Stimulated activated CD8-positive, alpha-beta memory T cell treated with anti-CD3 and anti-CD28 coated beads, Interleukin-2, amount 100 ng/mL, for 1 hour (primary cell): ENCODE measurements around the gene ADAMTS19.
"Not testable (repeated sequence)": the region's sequence is repeated elsewhere in the genome, so short reads cannot be mapped to it uniquely, and the experiment has no call there.

ENCODE experiments used
- DNase-seq, 2 donors: peaks; one replicate each; pipeline ENCODE4 v3.0.0-alpha.2; 2020; ENCODE audit warnings: low read depth in 2 of 2

ADAMTS19 gene

DNA sequence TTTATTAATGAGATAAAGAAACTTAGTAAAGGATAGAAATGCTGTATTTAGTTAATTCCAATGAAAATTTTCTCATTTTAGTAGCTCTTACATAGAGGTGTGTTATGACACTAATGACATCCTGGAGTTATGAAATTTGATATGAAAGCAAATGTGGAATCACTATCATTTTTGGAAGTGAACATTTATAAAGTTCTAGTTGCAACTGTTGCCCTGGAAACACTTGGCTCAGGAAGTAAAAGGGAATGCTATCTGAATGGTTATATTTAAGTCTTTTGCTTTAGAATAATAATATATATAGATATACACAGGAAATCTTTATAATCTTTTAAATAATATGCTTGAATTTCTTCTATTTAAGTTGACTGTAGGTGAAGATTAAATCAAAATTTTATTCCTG, 16.7 kb downstream of the ADAMTS19 start:
- no peak for DNase-seq

DNA sequence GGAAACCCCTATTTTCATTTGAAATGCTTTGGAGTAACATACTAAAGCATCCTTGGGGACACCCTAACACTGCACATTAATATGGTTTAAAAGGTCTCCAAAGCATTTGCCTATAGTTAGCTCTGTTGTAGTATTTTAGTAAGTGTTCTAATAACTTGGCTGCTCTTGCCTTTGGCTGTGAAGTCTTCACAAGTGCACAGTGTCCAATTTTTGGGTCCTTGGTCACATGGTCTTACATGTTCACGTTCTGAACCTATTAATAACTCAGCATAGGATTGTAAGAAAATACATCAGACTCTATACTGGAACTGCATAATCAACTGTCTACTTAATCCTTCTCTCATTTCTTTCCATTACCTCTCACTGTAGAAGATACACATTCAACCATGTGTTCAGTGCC, 17.4 kb downstream of the ADAMTS19 start:
- DNase-seq: no peak

DNA sequence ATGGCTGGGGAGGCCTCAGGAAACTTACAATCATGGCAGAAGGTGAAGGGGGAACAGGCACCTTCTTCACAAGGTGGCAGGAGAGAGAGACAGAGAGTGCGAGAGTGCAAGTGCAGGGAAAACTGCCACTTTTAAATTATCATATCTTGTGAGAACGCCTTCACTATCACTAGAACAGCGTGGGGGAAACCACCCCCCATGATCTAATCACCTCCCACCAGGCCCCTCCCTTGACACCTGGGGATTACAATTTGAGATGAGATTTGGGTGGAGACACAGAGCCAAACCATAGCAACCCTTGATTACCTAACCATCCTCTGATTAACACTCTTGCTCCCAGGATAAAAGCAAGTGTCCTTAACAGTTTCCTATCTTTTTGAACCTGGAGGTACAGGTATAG, 21.1 kb downstream of the ADAMTS19 start:
- DNase-seq: no peak

DNA sequence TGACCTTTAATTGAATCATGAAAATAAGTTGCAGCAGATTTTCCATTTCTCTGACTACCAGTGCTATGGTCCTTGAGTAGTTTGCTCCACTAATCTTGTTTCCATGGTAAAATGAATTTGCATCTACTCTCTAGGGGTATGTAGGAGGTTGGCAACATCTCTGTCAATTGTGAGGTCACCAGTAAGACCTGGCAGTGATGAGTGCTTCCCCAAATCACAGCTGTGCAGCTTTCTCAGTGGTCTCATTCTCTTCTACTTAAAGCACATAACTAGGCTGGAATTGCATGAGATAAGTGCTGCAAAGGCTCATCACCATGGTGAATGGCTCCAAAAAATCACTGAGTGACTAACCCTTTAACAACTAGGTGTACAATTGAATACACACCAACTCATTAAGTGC, 36.3 kb downstream of the ADAMTS19 start:
- DNase-seq: no peak

DNA sequence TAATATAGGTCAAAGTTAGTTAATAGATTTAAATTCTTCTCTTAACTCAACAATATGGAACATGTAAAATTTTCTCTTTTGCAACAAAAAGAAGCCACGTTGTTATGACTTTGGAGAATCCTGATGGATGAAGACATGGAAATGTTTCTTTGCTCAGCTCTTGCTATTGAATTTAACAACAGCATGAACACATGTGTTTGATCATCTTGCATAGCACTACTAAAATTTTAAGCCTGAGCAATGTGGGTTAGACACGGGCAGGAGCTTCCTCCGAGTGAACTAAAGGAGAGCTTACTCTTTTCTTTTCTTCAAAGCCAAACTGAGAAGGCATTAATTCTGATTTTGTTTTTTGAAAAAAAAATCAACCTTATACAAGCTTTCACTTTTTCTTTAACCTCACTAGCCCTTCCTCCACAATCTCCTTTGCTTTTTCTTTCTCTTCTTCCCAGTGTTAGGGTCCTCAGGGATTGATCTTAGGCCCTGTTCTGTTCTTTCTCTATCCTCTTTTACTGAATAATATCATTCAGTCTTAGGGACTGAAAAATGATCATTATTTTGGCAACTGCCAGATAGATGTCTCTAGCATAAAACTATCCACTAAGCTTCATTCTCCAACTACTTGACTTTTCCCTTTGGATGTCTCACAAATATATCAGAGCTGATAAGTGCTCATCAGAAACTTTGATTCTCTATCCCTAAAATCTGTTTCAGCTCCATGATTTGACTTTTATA, 36.9 kb downstream of the ADAMTS19 start:
- DNase-seq: no peak

DNA sequence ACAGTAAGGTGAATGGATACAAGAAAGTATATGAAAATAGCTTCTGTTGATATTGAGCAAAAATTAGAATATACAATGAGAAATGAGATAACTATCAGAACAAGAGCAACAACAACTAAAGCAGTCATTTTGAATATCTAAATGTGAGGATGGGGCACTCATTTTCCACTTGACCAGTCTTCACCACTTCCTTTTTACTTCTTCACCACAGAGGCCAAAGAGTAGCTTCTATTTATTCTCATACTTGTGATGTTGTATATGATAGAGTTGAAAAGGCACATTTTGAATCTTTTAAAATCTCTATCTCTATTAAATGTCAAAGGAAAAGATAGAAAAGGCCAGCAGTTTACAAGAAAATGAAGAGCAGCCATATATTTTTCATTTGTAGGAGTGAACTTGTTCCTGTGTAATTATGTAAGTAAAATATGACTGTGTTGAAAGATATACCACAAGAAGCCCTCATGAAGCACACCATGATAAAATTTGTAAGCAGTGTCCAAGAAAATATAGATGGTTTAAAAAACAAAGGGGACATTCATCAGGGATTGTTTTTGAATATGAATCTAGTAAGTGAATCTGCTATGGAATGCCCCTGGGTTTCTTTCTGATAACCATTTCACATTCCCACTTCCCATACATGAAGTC, 39.2 kb downstream of the ADAMTS19 start:
- no peak for DNase-seq

GRCh38 chr5:129500101-129500500, 40.0 kb downstream of the ADAMTS19 start:
- no peak for DNase-seq

- DNase-seq: no peak
Measured at GRCh38 chr5:129506086-129506485, 46.0 kb downstream of the ADAMTS19 start.

DNA sequence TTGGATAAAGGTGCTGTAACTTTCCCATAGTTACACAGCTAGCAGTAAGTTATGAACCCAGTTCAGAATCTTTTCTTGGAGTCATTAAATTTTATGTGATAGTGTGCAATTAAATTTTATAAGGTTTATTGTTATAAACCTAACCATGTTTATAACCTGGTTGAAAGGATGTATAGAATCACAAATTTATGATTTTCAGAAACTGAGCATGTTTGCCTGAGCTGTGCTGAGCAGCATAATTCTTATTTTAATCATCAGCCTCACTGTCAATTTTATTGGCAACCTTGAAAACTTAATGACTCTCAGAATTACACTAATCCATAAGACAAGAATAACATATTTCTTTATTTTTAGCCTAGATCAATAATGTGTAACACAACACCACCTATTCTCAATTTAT, 46.9 kb downstream of the ADAMTS19 start:
- DNase-seq: no peak

- DNase-seq: no peak
Measured at GRCh38 chr5:129507527-129507926, 47.4 kb downstream of the ADAMTS19 start.

GRCh38 chr5:129508606-129509005, 48.5 kb downstream of the ADAMTS19 start:
- DNase-seq: no peak

DNA sequence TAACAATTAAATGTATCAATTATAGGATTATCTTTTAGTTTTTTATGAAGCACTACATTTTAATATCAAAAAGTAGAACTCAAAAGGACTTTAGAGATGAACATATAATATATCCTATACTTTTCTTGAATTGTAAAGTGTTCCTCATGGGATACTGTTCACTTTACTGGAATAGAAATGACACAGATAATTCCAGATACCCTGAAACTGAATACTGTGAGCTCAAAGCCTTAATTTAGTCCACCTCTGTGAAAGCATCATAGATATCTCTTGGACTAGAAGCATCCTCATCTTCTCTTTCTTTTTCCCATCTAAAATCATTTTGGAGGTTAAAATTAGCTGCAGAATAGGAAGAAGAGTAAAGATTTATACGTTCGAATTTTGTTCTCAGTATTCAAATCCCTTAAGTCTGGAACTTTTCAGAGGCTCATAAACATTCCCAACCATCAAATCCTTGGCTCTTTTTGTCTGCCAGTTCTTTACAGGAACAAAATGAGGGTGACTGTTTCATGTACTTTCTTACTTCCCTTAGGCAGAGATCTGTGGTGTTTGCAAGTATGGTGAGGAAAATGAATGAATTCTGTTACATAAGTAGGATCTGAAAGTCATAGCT, 49.4 kb downstream of the ADAMTS19 start:
- DNase-seq: no peak

DNA sequence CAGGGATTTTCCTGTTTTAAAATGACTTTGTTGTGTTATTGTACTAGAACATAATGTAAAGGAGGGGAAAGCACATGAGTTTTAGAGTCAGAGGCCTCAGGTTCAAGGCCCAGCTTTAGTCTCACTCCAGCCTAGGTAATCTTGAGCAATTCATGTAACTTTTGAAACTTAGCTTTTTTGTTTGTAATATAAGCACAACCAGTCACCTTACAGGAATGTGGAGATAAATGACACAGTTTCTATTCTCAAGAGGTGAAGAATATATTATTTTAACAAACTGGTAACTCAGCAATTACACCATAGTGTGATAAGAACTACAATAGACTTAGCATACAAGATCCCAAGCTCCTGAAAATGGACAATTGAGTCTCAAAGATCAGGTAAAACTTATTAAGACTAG, 51.2 kb downstream of the ADAMTS19 start:
- no peak for DNase-seq

GRCh38 chr5:129541051-129541450, 81.0 kb downstream of the ADAMTS19 start:
- no peak for DNase-seq

DNA sequence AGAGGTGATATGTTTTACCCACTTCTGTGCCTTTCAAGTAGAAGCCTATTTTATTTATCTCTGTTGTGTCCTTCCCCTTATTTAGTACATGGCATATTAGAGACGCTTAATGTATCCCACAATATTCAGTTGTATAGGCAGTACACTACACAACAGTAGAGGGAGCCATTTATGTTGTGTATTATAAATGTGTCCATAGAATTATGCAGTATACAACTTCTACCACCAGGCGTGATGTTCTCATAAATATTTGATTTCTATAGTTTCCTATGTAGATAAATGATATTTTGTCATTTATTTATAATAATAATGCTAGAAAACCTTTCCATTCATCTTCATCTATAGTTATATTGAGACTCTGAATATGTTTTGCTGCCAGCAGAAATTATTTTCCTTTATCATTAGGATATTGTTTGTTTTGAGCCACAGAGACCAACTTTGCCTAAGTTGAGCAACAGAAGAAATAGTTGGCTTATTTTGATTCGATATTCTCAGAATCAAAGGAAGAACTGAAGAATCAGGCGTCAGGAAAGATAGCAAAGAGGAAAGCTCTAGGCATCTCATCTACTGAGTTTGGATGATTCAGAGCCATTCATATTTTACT, 81.7 kb downstream of the ADAMTS19 start:
- DNase-seq: no peak

DNA sequence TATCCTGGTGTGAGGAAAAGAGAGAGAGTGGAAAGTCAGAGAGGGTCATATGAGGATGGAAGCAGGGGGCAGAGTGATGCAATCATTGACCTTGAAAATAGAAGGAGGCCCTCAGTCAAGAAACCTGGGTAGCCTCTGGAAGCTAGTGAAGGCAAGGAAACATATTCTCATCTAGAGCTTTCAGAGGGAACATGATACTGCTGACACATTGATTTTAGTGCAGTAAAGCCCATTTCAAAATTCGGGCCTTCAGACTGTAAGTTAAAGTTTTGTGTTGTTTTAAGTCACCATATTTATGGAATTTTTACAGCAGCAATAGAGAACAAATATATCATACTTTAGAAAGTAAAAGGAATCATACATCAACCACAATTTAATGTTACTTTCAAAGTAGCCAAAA, 87.0 kb downstream of the ADAMTS19 start:
- DNase-seq: no peak

- DNase-seq: no peak
Measured at GRCh38 chr5:129554134-129554904, 94.2 kb downstream of the ADAMTS19 start.

DNA sequence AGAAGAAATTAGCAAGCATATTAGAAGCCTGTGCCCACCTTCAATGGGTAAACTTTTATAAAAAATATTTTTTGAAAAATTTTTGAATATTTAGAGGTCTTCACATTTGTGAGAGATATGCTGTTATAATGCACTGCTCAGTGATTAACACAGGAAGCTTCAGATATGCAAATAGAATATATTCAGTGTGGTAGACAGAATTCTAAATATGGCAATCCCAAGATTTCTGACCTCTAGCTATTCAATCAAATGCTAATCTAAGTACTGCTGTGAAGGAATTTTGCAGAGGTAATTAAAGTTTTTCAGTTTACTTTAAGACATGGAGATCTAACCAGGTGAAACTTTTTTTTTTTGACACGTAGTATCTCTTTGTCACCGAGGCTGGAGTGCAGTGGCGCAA, 103.5 kb downstream of the ADAMTS19 start:
- no peak for DNase-seq

GRCh38 chr5:129569295-129569694, 109.2 kb downstream of the ADAMTS19 start:
- no peak for DNase-seq

DNA sequence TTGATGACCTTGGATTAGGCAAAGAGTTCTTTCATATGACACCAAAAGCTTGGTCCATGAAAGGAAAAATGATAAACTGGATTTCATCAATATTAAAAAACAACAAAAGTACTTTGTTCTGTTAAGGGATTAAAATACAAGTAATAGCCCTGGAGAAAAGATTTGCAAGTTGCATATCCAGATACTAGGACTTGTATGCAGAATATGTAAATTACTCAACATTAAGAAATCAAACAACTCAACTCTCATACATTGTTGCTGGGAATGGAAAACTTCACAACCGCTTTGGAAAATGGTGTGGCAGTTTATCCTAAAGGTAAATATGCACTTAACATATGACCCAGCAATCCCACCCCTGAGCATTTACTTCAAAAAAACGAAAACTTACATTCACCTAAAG, 112.0 kb downstream of the ADAMTS19 start:
- DNase-seq: no peak

DNA sequence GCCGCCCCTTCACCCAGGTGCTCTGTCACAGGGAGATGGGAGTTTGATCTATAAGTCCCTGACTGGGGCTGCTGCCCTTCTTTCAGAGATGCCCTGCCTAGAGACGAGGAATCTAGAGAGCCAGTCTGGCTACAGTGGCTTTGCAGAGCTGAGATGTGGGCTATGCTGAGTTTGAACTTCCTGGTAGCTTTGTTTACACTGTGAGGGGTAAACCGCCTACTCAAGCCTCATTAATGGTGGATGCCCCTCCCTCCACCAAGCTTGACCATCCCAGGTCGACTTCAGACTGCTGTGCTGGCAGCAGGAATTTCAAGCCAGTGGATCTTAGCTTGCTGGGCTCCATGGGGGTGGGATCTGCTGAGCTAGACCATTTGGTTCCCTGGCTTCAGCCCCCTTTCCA, 124.4 kb downstream of the ADAMTS19 start:
- DNase-seq: not testable (repeated sequence)
